Choroid plexus epithelial cell (primary cell): ENCODE measurements around the gene MYLK4.
A peak's percentile ranks its signal among the peaks of the same experiment; 100 is the strongest.

Source experiments
- DNase-seq: peaks from one replicate; pipeline ENCODE4 v3.0.0-alpha.2; 2010; ENCODE audit warnings: low read depth
- H3K4me3 ChIP-seq: 2 replicates; pipeline ENCODE4 v1.5.1; 2011; ENCODE audit warnings: low read depth, mild to moderate bottlenecking, control low read depth, low read length, moderate library complexity
- CTCF ChIP-seq: conservative IDR thresholded peaks from 2 replicates; pipeline ENCODE4 v1.5.1; 2011; ENCODE audit warnings: low read depth, mild to moderate bottlenecking, control low read depth, inconsistent platforms, low read length, moderate library complexity

MYLK4 gene

GRCh38 chr6:2687456-2687855 is 63.3 kb downstream of the MYLK4 start:
- no peak overlapping the region for H3K4me3 ChIP-seq
- no peak for TF ChIP-seq CTCF
- DNase-seq: no peak

- no peak for TF ChIP-seq CTCF
- H3K4me3 ChIP-seq: no peak overlapping the region
Measured at GRCh38 chr6:2686515-2686914, 64.2 kb downstream of the MYLK4 start.

GRCh38 chr6:2684766-2685754 is 65.7 kb downstream of the MYLK4 start:
- no peak for TF ChIP-seq CTCF
- H3K4me3 ChIP-seq: no peak overlapping the region
- DNase-seq: no peak

More at GRCh38 chr6:2686515-2686914, 64.2 kb downstream of the MYLK4 start:
- no peak for DNase-seq

GRCh38 chr6:2684103-2684749 is 66.5 kb downstream of the MYLK4 start:
- TF ChIP-seq CTCF: no peak
- peak; percentile 58 for DNase-seq
- H3K4me3 ChIP-seq: no peak overlapping the region

- no peak overlapping the region for H3K4me3 ChIP-seq
- TF ChIP-seq CTCF: no peak
- DNase-seq: no peak
Measured at GRCh38 chr6:2680264-2680922, 70.3 kb downstream of the MYLK4 start.

GRCh38 chr6:2677080-2677593 is 73.6 kb downstream of the MYLK4 start:
- no peak for TF ChIP-seq CTCF
- no peak for DNase-seq
- no peak overlapping the region for H3K4me3 ChIP-seq
